Measurements from ENCODE around the gene E2F2.

DNA sequence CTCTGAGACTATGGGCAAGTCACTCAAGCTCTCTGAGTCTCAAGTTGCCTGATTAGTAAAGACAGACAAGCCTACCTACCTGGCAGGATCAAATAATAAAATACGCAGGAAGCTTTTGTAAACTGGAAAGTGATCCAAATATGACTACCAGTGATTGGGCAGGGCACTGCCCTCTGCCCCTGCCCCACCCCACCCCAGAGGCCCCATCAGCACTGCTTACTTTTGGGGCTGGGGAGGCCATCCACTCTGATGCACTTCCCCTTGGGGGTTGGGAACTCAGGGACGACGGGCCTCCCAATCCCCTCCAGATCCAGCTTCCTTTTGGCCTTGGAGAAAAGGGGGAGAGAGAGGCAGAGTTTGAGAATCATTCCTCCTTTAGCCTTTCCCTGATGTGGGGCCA lies 6.9 kb downstream of the E2F2 start:
- TF ChIP-seq, protein P1, sequence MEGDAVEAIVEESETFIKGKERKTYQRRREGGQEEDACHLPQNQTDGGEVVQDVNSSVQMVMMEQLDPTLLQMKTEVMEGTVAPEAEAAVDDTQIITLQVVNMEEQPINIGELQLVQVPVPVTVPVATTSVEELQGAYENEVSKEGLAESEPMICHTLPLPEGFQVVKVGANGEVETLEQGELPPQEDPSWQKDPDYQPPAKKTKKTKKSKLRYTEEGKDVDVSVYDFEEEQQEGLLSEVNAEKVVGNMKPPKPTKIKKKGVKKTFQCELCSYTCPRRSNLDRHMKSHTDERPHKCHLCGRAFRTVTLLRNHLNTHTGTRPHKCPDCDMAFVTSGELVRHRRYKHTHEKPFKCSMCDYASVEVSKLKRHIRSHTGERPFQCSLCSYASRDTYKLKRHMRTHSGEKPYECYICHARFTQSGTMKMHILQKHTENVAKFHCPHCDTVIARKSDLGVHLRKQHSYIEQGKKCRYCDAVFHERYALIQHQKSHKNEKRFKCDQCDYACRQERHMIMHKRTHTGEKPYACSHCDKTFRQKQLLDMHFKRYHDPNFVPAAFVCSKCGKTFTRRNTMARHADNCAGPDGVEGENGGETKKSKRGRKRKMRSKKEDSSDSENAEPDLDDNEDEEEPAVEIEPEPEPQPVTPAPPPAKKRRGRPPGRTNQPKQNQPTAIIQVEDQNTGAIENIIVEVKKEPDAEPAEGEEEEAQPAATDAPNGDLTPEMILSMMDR (optimal IDR thresholded peaks at IDR 0.05 in 1 of 3, IDR thresholded peaks at IDR 0.05 in 1 of 3, conservative IDR thresholded peaks at IDR 0.05 in 1 of 3; ENCODE audit: extremely low read depth in 1 of 3, insufficient read depth in 2 of 3, low read length in 3 of 3): no peak
- no peak for TF ChIP-seq EZH2 (IDR thresholded peaks at IDR 0.05; ENCODE audit: low read length)

Measured in keratinocyte (primary cell).